Measurements from ENCODE around the gene USE1.
"Not testable (repeated sequence)": the region's sequence is repeated elsewhere in the genome, so short reads cannot be mapped to it uniquely, and the experiment has no call there.

Gene USE1, protein sequence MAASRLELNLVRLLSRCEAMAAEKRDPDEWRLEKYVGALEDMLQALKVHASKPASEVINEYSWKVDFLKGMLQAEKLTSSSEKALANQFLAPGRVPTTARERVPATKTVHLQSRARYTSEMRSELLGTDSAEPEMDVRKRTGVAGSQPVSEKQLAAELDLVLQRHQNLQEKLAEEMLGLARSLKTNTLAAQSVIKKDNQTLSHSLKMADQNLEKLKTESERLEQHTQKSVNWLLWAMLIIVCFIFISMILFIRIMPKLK

DNA sequence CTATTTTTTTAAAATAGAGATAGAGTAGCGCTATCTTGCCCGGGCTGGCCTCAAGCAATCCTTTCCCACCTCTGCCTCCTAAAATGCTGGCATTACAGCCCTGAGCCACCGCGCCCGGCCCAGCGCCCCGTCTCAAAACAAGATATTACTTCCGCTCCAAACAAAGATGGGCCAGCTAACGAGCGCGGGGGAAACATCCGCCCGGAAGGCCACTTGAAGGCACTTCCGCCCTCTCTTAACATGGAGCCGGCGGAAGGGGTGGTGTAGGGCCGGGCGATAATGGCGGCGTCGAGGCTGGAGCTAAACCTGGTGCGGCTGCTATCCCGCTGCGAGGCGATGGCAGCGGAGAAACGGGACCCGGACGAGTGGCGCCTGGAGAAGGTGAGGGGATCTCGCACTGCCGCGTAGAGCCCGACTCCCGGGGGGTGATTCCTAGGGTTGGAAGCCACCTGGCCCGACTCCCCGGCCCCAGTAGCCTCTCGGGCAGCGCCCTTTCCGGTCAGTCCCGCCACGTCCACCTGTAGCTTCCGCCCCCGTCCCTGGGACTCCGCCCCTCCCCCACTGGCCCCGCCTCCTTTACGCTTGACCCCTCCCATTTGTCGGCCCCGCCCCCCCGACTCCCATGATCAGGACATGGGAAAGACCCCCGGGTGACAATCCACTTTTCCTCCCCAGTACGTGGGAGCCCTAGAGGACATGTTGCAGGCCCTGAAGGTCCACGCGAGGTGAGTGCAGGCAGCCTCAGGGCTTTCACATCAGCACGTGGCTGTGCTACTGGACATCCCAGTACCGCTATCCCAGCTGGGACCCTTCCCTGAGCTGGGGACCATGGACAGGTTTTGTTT, at the start of gene USE1:
Gene USE1, plus strand, starts transcription at position 231 of the 845 bp plus-strand sequence. Its CDS starts 49 bp downstream, at position 280.
- Histone ChIP-seq H3K4me3 (ENCODE audit: low read length) (peak within 1 kb of the TSS; percentile 76), H3K9me3 (ENCODE audit: low read length) (no peaks in the 10 kb centered on the region), H3K36me3 (ENCODE audit: insufficient read depth, low read length) (peaks cover 34% of the 10 kb centered on the region), H2AFZ (ENCODE audit: low read depth, low read length) (peak within 1 kb of the TSS; percentile 78), H3K4me1 (ENCODE audit: insufficient read depth, low read length) (peaks cover 8% of the 10 kb centered on the region), H3K27me3 (ENCODE audit: insufficient read depth, low read length) (no peaks in the 10 kb centered on the region)

DNA sequence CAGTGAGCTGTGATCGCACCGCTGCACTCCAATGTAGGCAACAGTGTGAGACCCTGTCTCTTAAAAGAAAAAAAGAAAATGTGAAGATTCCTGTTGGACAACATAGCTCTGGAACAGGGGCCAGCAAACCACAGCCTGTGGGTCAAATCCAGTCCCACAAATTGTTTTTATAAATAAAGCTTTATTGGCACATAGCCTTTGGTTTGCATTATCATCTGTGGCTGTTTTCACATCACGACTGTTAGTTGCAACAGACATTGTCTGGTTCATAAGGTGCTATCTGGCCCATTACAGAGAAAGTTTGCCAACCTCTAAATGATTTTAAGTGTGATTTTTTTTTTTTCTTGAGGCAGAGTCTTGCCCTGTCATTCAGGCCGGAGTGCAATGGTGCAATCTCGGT, 49.4 kb upstream of the USE1 start:
- Histone ChIP-seq H3K36me3 (ENCODE audit: insufficient read depth, low read length) (peaks cover 73% of the 10 kb centered on the region), H3K9me3 (ENCODE audit: low read length) (peaks cover 19% of the 10 kb centered on the region), H3K4me1 (ENCODE audit: insufficient read depth, low read length) (no peaks in the 10 kb centered on the region), H2AFZ (ENCODE audit: low read depth, low read length) (no peak overlapping the region), H3K4me3 (ENCODE audit: low read length) (no peak overlapping the region), H3K27me3 (ENCODE audit: insufficient read depth, low read length) (no peaks in the 10 kb centered on the region)

DNA sequence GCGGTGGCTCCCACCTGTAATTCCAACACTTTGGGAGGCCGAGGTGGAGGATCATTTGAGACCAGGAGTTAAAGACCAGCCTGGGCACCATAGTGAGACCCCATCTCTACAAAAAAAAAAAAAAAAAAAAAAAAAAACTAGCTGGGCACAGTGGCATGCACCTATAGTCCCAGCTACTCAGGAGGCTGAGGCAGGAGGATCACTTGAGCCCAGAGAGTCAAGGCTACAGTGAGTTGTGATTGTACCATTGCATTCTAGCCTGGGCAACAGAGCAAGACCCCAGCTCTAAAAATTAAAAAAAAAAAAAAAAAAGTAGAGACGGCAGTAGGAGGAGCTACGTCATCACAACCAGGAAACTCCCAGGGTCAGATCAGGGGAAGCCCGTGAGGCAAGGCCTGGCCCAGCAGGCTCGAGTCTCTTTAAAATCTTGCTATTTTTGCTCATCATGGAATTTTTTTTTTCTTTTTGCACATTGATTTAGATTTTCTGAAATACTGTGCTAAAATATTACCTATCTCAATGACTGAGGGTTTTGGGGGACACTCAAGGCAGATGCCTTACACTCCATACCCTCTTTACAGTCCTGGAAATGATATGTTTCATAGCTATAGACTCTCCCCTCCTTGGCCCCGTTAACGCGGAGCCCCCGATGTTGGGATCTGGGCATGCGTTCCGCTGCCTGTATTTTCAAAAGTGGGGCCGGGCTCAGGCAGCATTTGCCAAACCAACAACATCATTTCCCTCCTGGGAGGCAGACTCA, 44.4 kb upstream of the USE1 start:
- Histone ChIP-seq H3K27me3 (ENCODE audit: insufficient read depth, low read length) (no peaks in the 10 kb centered on the region), H2AFZ (ENCODE audit: low read depth, low read length) (no peak overlapping the region), H3K9me3 (ENCODE audit: low read length) (peaks cover 6% of the 10 kb centered on the region), H3K4me3 (ENCODE audit: low read length) (no peak overlapping the region), H3K4me1 (ENCODE audit: insufficient read depth, low read length) (no peaks in the 10 kb centered on the region), H3K36me3 (ENCODE audit: insufficient read depth, low read length) (peaks cover 67% of the 10 kb centered on the region)

DNA sequence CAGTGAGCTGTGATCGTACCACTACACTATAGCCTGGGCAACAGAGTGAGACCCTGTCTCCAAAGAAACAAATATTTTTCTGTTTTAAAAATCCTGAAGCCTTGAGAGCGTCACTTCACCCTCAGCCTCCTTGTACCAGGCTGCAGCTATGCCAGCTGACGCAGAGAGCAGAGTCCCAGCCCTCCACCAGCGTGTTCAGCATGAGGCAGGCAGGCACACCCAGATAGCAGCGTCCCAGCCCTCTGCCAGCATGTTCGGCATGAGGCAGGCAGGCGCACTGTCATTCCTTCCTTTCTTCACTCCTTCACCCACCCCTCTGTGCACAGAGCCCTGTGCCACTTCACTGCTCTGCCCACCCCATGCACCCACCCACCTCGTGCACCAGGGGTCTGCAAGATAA, 43.3 kb upstream of the USE1 start:
- Histone ChIP-seq H3K36me3 (ENCODE audit: insufficient read depth, low read length) (peaks cover 64% of the 10 kb centered on the region), H3K4me1 (ENCODE audit: insufficient read depth, low read length) (no peaks in the 10 kb centered on the region), H2AFZ (ENCODE audit: low read depth, low read length) (no peak overlapping the region), H3K4me3 (ENCODE audit: low read length) (no peak overlapping the region), H3K27me3 (ENCODE audit: insufficient read depth, low read length) (no peaks in the 10 kb centered on the region), H3K9me3 (ENCODE audit: low read length) (peaks cover 4% of the 10 kb centered on the region)

DNA sequence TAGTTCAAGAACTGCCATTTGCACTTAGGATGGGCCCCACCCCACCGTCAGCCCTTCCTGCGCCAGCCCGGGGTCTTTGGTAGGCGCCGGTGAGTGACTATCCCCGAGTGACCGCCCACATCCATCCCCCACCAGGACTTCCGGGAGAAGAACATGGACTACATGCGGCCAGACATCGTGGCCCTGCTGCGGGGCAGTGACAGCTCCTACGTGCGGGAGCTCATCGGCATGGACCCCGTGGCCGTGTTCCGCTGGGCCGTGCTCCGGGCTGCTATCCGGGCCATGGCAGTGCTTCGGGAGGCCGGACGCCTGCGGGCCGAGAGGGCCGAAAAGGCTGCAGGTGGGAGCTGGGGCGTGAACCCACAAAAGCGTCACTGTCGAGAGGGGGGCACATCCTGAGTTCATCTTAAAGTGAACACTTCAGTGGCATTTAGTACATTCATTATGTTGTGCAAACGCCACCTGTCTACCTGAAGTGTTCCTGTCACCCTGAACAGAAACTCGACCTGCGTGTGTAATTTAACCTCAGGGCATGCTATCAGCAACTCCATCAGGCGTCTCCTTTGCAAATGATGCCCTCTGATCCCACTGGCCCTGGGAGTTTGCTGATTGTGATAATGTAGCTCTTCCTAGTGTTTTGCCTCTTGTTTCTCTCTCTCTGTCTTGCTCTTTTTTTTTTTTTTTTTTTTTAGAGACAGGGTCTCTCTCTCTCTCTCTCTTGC, 42.4 kb upstream of the USE1 start:
- Histone ChIP-seq H3K4me1 (ENCODE audit: insufficient read depth, low read length) (no peaks in the 10 kb centered on the region), H2AFZ (ENCODE audit: low read depth, low read length) (no peak overlapping the region), H3K36me3 (ENCODE audit: insufficient read depth, low read length) (peaks cover 64% of the 10 kb centered on the region), H3K27me3 (ENCODE audit: insufficient read depth, low read length) (no peaks in the 10 kb centered on the region), H3K9me3 (ENCODE audit: low read length) (peaks cover 4% of the 10 kb centered on the region), H3K4me3 (ENCODE audit: low read length) (no peak overlapping the region)

DNA sequence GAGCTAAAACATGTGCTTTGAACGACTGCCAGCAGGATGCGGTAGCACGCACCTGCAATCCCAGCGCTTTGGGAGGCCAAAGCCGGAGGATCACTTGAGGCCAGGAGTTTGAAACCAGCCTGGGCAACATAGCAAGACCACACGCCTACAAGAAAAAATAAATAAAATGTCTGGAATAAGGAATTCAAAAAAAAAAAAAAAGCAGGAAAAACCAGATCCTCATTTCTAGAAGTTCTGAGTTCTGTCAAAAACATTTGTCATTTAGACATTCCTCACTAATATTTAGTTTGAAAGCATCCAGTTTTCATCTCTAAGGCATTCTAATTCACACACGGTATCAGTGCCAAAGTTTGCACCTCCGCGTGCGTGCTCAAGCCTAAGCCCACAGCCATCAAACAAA, 36.9 kb upstream of the USE1 start:
- Histone ChIP-seq H3K27me3 (ENCODE audit: insufficient read depth, low read length) (no peaks in the 10 kb centered on the region), H3K4me3 (ENCODE audit: low read length) (no peak overlapping the region), H3K36me3 (ENCODE audit: insufficient read depth, low read length) (peaks cover 35% of the 10 kb centered on the region)

DNA sequence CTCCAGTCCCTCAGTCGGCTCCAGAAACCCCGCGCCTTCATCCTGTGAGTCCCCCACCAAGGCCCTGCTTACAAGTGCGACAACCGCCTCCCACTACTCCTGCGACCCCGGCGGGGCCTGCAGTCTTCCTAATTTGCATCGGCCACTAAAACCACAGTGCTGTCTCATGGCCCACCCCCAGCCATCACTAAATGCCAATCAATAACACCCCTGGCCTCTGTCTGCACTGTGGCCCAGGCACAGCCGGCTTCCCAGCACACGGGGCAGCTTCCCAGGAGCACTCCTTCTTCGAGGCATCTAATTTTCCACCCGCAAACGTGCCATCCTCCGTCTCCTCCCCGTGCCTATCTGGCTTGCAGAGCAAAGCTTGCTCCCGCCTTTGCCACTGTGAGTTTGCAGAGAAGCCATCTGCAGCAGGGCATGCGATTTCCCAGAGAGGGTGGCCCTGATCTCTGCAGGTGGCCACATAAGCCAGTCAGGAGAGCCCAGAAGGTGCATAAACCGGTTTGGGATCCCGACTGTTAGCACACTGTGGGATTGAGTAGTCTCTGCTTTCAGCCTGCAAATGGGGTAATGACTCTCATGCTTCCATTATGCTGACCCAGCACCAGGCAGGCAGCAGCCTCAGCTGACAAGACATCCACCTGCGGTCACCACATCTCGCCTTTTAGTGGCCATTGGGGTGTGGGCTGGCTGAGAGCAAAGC, 34.0 kb upstream of the USE1 start:
- Histone ChIP-seq H3K36me3 (ENCODE audit: insufficient read depth, low read length) (peaks cover 45% of the 10 kb centered on the region), H3K27me3 (ENCODE audit: insufficient read depth, low read length) (no peaks in the 10 kb centered on the region), H3K4me3 (ENCODE audit: low read length) (no peak overlapping the region), H2AFZ (ENCODE audit: low read depth, low read length) (no peak overlapping the region), H3K9me3 (ENCODE audit: low read length) (no peaks in the 10 kb centered on the region), H3K4me1 (ENCODE audit: insufficient read depth, low read length) (no peaks in the 10 kb centered on the region)

More for the DNA sequence above, 36.9 kb upstream of the USE1 start:
- Histone ChIP-seq H2AFZ (ENCODE audit: low read depth, low read length) (no peak overlapping the region), H3K9me3 (ENCODE audit: low read length) (no peaks in the 10 kb centered on the region), H3K4me1 (ENCODE audit: insufficient read depth, low read length) (no peaks in the 10 kb centered on the region)

DNA sequence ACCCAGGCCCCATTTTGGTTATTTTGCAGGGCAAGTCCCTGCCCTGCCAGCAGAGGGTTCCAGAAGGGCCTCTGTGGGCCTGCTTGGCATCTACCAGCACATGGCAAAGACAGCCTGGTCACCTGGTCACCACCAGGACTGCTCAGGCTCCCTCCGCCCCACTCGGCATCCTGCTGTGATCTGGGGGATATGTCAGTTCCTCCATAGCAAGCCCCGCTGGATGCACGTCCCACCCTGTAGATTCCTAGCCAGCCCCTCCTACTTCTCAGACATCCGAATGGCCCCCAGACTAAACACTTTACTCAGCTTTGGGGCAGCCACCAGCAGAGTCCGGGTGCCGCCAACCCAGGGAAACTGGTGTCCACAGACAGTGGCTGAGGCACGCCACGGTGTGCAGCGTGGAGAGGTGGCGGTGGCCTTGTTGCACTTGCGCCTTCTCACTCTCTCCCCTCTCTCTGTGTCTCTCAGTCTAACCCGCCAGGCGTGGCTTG, 31.8 kb upstream of the USE1 start:
- peaks cover 43% of the 10 kb centered on the region for H3K36me3 ChIP-seq (ENCODE audit: insufficient read depth, low read length)
- no peaks in the 10 kb centered on the region for H3K9me3 ChIP-seq (ENCODE audit: low read length)
- H3K27me3 ChIP-seq (ENCODE audit: insufficient read depth, low read length): no peaks in the 10 kb centered on the region
- H3K4me3 ChIP-seq (ENCODE audit: low read length): no peak overlapping the region
- no peak overlapping the region for H2AFZ ChIP-seq (ENCODE audit: low read depth, low read length)
- no peaks in the 10 kb centered on the region for H3K4me1 ChIP-seq (ENCODE audit: insufficient read depth, low read length)

DNA sequence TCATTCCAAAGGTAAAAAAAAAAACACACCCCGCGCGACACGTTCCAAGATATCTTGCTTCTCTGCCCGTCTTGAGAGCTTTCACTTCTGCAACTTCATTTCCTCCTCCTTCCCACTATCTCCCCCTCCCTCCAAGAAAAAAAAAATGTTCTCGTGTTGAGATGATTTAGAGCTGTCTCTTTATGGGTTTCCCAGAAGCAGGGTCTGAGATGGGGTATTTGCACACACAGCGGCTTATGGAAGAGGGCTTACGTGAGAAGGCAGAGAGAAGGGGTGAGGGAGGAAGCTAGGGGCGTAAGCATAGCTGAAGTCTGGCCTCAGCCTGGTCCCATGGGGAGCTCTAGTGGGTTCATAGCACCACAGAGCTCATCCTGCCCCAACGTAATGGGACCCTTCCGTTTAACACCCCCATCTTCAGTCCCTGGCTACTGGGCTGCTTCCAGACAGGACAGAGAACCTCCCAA, 31.3 kb upstream of the USE1 start:
- H2AFZ ChIP-seq (ENCODE audit: low read depth, low read length): no peak overlapping the region
- H3K9me3 ChIP-seq (ENCODE audit: low read length): no peaks in the 10 kb centered on the region
- no peaks in the 10 kb centered on the region for H3K27me3 ChIP-seq (ENCODE audit: insufficient read depth, low read length)
- no peak overlapping the region for H3K4me3 ChIP-seq (ENCODE audit: low read length)
- peaks cover 47% of the 10 kb centered on the region for H3K36me3 ChIP-seq (ENCODE audit: insufficient read depth, low read length)
- no peaks in the 10 kb centered on the region for H3K4me1 ChIP-seq (ENCODE audit: insufficient read depth, low read length)

DNA sequence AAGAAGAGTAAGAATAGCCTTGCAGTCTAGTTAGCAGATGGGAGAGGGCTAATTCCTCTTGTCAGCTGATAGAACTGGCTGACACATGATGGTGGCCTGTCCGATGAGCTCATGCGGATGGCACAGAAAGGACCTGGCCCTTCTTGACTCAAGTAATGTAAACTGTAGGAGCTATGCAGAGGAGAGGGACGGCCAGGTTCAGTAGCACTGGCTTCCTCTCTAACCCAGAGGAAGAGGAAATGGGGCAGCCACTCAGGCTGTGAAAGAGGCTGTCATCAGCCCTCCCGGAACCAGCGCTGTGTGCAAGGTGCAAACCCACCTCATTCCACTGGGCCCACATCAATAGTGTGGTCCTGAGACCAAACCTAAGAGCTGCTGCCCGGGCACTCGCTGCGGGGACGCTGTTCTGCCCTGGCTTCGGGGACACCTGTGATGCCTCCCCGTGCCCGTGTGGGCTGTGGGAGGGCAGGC, 30.8 kb upstream of the USE1 start:
- no peaks in the 10 kb centered on the region for H3K27me3 ChIP-seq (ENCODE audit: insufficient read depth, low read length)
- no peak overlapping the region for H2AFZ ChIP-seq (ENCODE audit: low read depth, low read length)
- peaks cover 52% of the 10 kb centered on the region for H3K36me3 ChIP-seq (ENCODE audit: insufficient read depth, low read length)
- H3K9me3 ChIP-seq (ENCODE audit: low read length): no peaks in the 10 kb centered on the region
- H3K4me3 ChIP-seq (ENCODE audit: low read length): no peak overlapping the region
- no peaks in the 10 kb centered on the region for H3K4me1 ChIP-seq (ENCODE audit: insufficient read depth, low read length)

DNA sequence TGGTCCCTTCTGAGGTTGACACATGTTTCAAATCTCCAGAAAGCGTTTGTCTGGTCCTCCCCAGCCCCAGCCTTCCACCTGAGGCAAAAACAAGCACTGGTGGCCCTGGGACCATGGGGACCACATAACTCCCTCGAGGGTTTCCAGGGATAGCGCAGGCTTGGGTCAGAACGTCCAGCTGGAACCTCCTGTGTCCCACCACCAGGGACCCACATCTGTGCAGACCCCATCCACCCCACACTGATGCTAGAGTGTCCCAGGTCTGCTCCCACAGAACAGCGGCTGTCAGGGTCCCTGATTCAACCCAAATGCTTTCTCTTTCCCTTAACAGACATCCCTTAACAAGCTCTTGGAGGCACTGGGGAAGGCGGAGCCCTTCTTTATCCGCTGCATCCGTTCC, 29.6 kb upstream of the USE1 start:
- peaks cover 57% of the 10 kb centered on the region for H3K36me3 ChIP-seq (ENCODE audit: insufficient read depth, low read length)

DNA sequence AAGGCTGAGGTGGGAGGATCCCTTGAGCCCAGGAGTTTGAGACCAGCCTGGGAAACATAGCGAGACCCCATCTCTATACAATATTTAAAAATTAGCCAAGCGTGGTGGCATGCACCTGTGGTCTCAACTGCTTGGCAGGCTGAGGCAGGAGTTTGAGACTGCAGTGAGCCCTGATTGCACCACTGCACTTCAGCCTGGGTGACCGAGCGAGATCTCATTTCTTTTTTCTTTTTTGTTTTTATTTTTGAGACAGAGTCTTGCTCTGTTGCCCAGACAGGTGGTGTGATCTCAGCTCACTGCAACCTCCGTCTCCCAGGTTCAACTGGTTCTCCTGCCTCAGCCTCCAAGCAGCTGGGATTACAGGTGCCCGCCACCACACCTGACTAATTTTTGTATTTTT, 23.4 kb upstream of the USE1 start:
- H3K4me3 ChIP-seq (ENCODE audit: low read length); H3K4me1 ChIP-seq (ENCODE audit: insufficient read depth, low read length); H2AFZ ChIP-seq (ENCODE audit: low read depth, low read length); H3K27me3 ChIP-seq (ENCODE audit: insufficient read depth, low read length); H3K9me3 ChIP-seq (ENCODE audit: low read length): not testable (repeated sequence)
- H3K36me3 ChIP-seq (ENCODE audit: insufficient read depth, low read length): peaks cover 82% of the 10 kb centered on the region

More for the DNA sequence above, 29.6 kb upstream of the USE1 start:
- Histone ChIP-seq H3K4me1 (ENCODE audit: insufficient read depth, low read length) (no peaks in the 10 kb centered on the region), H3K9me3 (ENCODE audit: low read length) (no peaks in the 10 kb centered on the region), H3K4me3 (ENCODE audit: low read length) (no peak overlapping the region), H2AFZ (ENCODE audit: low read depth, low read length) (no peak overlapping the region), H3K27me3 (ENCODE audit: insufficient read depth, low read length) (no peaks in the 10 kb centered on the region)

All from neuron (in vitro differentiated cells).